OCI-LY1 (cell line): ENCODE data around the gene ACHE.

Experiments
- H2AFZ ChIP-seq: fragments of 200-600 bp; sonication (generic), shearing (Covaris generic); 2 replicates; pipeline ENCODE4 v1.6.0; 2014; ENCODE audit warnings: antibody characterized with exemption, mild to moderate bottlenecking, low read length
- H3F3A ChIP-seq: fragments of 200-600 bp; sonication (generic), shearing (Covaris generic); 2 replicates; pipeline ENCODE4 v1.6.0; 2014; ENCODE audit warnings: mild to moderate bottlenecking, antibody characterized with exemption, low read length, moderate library complexity; ENCODE audit not compliant: insufficient read depth
- H3K27ac ChIP-seq: fragments of 200-600 bp; sonication (generic); 2 replicates; pipeline ENCODE4 v1.5.1; 2014; ENCODE audit warnings: low read length, mixed run types, mild to moderate bottlenecking, low read depth; ENCODE audit not compliant: poor library complexity, severe bottlenecking
- H3K27me3 ChIP-seq: fragments of 200-600 bp; sonication (generic); 2 replicates; pipeline ENCODE4 v1.6.0; 2014; ENCODE audit warnings: antibody characterized with exemption, mild to moderate bottlenecking, low read length, moderate library complexity; ENCODE audit not compliant: insufficient read depth
- H3K36me3 ChIP-seq: fragments of 200-600 bp; sonication (generic); 2 replicates; pipeline ENCODE4 v1.6.1; 2014; ENCODE audit warnings: mild to moderate bottlenecking, antibody characterized with exemption, low read length, moderate library complexity, mixed read lengths; ENCODE audit not compliant: insufficient read depth
- H3K4me1 ChIP-seq: fragments of 200-600 bp; sonication (generic); 2 replicates; pipeline ENCODE4 v1.5.1; 2014; ENCODE audit warnings: mild to moderate bottlenecking, low read length, moderate library complexity; ENCODE audit not compliant: insufficient read depth, severe bottlenecking
- H3K4me2 ChIP-seq: fragments of 200-600 bp; sonication (generic), shearing (Covaris generic); 2 replicates; pipeline ENCODE4 v1.6.1; 2014; ENCODE audit warnings: low read length
- H3K4me3 ChIP-seq: fragments of 200-600 bp; sonication (generic); 2 replicates; pipeline ENCODE4 v1.5.1; 2014; ENCODE audit warnings: low read length, low read depth, mild to moderate bottlenecking, mixed read lengths; ENCODE audit not compliant: poor library complexity, severe bottlenecking
- H3K79me2 ChIP-seq: fragments of 200-600 bp; shearing (Covaris generic); 2 replicates; pipeline ENCODE4 v1.6.1; 2016; ENCODE audit warnings: mixed run types, low read length, mixed read lengths; ENCODE audit not compliant: insufficient read depth
- H3K9ac ChIP-seq: fragments of 200-600 bp; sonication (generic), shearing (Covaris generic); 2 replicates; pipeline ENCODE4 v1.6.1; 2014; ENCODE audit warnings: mild to moderate bottlenecking, low read length, mixed read lengths
- H3K9me2 ChIP-seq: fragments of 200-600 bp; sonication (generic), shearing (Covaris generic); 2 replicates; pipeline ENCODE4 v1.6.1; 2014; ENCODE audit warnings: low read depth, mild to moderate bottlenecking, low read length, mixed read lengths
- H3K9me3 ChIP-seq: fragments of 200-600 bp; shearing (Covaris generic); 2 replicates; pipeline ENCODE4 v1.6.1; 2014; ENCODE audit warnings: low read length, mixed read lengths
- H4K20me1 ChIP-seq: fragments of 200-600 bp; sonication (generic), shearing (Covaris generic); 2 replicates; pipeline ENCODE4 v1.6.0; 2016; ENCODE audit warnings: mild to moderate bottlenecking, low read length; ENCODE audit not compliant: insufficient read depth
- EZH2 ChIP-seq: fragments of 200-600 bp; sonication (generic), shearing (Covaris generic); IDR thresholded peaks from 2 replicates; pipeline ENCODE4 v1.8.0; 2017; ENCODE audit warnings: borderline replicate concordance, mixed run types, mild to moderate bottlenecking, antibody characterized with exemption, low read length, moderate library complexity, mixed read lengths
- TF ChIP-seq, protein P1 (sequence below): fragments of 200-600 bp; sonication (generic), shearing (Covaris generic); IDR thresholded peaks from 2 replicates; pipeline ENCODE4 v1.5.1; 2017; ENCODE audit warnings: mild to moderate bottlenecking, antibody characterized with exemption, low read length, moderate library complexity, mixed read lengths

Gene ACHE

DNA sequence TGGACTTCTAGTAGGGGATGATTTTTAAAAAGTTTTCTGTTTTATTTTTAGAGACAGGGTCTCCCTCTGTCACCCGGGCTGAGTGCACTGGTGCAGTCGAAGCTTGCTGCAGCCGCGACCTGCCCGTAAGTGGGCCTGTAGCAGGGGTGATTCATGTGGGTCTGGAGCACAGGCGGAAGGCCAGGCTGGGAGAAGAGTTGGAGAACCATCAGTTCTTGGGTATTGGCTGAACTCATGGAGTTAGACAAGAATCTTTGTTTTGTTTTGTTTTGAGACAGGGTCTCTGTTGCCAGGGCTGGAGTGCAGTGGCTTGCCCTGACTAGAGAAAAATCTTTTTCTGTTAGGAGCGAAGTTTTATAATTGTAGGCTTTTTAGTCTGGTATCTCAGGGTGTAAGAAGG, 15.0 kb downstream of the ACHE start:
- Histone ChIP-seq H3K9ac (no peak overlapping the region), H3K4me3 (no peak overlapping the region), H3K27ac (no peak overlapping the region), H4K20me1 (peaks cover 2% of the 10 kb centered on the region; the same call in 1 of the 2 replicates), H3K4me2 (no peak overlapping the region), H3F3A (no peaks in the 10 kb centered on the region), H2AFZ (no peak overlapping the region), H3K4me1 (peaks cover 37% of the 10 kb centered on the region), H3K36me3 (peaks cover 93% of the 10 kb centered on the region), H3K9me2 (no peaks in the 10 kb centered on the region), H3K27me3 (no peaks in the 10 kb centered on the region), H3K79me2 (peaks cover 54% of the 10 kb centered on the region), H3K9me3 (no peaks in the 10 kb centered on the region)
- TF ChIP-seq EZH2 = no peak
- TF ChIP-seq, protein P1, sequence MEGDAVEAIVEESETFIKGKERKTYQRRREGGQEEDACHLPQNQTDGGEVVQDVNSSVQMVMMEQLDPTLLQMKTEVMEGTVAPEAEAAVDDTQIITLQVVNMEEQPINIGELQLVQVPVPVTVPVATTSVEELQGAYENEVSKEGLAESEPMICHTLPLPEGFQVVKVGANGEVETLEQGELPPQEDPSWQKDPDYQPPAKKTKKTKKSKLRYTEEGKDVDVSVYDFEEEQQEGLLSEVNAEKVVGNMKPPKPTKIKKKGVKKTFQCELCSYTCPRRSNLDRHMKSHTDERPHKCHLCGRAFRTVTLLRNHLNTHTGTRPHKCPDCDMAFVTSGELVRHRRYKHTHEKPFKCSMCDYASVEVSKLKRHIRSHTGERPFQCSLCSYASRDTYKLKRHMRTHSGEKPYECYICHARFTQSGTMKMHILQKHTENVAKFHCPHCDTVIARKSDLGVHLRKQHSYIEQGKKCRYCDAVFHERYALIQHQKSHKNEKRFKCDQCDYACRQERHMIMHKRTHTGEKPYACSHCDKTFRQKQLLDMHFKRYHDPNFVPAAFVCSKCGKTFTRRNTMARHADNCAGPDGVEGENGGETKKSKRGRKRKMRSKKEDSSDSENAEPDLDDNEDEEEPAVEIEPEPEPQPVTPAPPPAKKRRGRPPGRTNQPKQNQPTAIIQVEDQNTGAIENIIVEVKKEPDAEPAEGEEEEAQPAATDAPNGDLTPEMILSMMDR = no peak

DNA sequence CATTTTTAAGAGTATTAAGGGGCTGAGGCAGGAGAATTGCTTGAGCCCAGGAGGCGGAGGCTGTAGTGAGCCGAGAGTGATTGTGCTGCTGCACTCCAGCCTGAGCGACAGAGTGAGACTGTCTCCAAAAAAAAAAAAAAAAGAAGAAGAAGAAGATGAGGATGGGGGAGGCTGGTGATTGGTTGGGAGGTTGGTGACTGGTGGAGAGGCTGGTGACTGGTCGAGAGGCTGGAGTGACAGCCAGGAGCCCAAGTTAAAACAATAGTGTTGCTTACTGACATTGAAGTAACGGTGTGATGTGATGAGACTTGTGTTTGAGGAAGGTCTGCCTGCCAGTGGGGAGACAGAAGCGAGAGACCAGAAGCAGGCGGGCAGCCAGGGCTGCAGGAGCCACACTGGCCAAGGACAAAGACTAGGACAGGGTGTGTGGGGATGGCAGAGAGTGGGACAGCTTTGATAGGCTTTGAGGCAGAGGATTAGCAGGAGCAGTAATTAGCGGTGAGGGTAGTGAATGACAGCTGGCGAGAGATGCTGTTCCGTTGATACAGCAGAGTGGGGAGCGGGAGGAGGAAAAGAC, 15.9 kb downstream of the ACHE start:
- Histone ChIP-seq H3K4me1 (peaks cover 37% of the 10 kb centered on the region), H3K36me3 (peaks cover 85% of the 10 kb centered on the region), H3K9ac (no peak overlapping the region), H3K4me3 (no peak overlapping the region), H3K4me2 (no peak overlapping the region), H3K9me2 (no peaks in the 10 kb centered on the region), H3F3A (no peaks in the 10 kb centered on the region), H3K79me2 (peaks cover 60% of the 10 kb centered on the region), H3K27me3 (no peaks in the 10 kb centered on the region), H3K9me3 (no peaks in the 10 kb centered on the region), H2AFZ (no peak overlapping the region), H4K20me1 (peaks cover 2% of the 10 kb centered on the region; the same call in 1 of the 2 replicates), H3K27ac (no peak overlapping the region)
- TF ChIP-seq EZH2 = no peak
- TF ChIP-seq, protein P1 = no peak

DNA sequence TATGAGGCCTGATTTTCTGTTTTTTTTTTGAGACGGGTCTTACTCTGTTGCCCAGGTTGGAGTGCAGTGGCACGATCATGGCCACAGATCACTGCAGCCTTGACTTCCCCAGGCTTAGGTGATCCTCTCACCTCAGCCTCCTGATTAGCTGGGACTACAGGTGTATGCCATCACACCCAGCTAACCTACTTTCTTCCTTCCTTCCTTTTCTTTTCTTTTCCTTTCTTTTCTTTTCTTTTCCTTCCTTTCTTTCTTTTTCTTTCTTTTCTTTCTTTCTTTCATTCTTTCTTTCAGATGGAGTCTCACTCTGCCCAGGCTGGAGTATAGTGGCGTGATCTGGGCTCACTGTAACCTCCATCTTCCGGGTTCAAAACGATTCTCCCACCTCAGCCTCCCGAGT, 17.0 kb downstream of the ACHE start:
- Histone ChIP-seq H3K27me3 (no peaks in the 10 kb centered on the region), H2AFZ (no peak overlapping the region), H3K79me2 (peaks cover 60% of the 10 kb centered on the region), H3K9me2 (no peaks in the 10 kb centered on the region), H3K36me3 (peaks cover 74% of the 10 kb centered on the region), H4K20me1 (peaks cover 2% of the 10 kb centered on the region; the same call in 1 of the 2 replicates), H3K9ac (peak overlapping the region; percentile 11; the same call in 1 of the 2 replicates), H3K4me2 (peak overlapping the region; percentile 3; the same call in 1 of the 2 replicates), H3K4me3 (no peak overlapping the region), H3K9me3 (no peaks in the 10 kb centered on the region), H3K4me1 (peaks cover 47% of the 10 kb centered on the region), H3K27ac (no peak overlapping the region), H3F3A (no peaks in the 10 kb centered on the region)
- TF ChIP-seq, protein P1 = no peak
- no peak for TF ChIP-seq EZH2
